ENCODE results near the gene DYSF.

The DYSF gene

DNA sequence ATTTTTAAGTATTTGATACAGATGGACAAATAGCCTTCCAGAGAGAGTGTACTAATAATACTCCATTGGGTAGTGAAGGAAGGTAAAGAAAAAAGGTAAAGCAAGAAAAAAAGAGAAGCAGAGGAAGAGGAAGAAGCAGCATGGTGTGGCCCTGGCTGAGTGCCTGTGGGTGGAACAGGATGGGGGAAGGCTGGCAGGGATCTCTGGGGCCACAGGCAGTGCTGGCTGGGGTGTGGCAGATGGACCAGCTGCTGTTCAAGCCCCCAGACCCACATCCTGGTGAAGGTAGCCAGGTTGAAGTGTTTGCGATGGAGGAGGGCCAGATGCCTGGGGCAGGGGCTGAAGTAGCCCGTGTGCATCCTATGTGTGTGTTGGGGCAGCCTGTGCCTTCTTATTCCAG lies 79.0 kb downstream of the DYSF start:
- H3K4me3 ChIP-seq (ENCODE audit: severe bottlenecking) = no peak overlapping the region
- no peaks in the 10 kb centered on the region for H3K9me3 ChIP-seq (ENCODE audit: severe bottlenecking)
- no peaks in the 10 kb centered on the region for H3K27me3 ChIP-seq (ENCODE audit: insufficient read depth, poor library complexity, severe bottlenecking)
- DNase-seq (ENCODE audit: low spot score) (no peak), ATAC-seq (ENCODE audit: low read depth) (no peak)
- TF ChIP-seq, protein P1, sequence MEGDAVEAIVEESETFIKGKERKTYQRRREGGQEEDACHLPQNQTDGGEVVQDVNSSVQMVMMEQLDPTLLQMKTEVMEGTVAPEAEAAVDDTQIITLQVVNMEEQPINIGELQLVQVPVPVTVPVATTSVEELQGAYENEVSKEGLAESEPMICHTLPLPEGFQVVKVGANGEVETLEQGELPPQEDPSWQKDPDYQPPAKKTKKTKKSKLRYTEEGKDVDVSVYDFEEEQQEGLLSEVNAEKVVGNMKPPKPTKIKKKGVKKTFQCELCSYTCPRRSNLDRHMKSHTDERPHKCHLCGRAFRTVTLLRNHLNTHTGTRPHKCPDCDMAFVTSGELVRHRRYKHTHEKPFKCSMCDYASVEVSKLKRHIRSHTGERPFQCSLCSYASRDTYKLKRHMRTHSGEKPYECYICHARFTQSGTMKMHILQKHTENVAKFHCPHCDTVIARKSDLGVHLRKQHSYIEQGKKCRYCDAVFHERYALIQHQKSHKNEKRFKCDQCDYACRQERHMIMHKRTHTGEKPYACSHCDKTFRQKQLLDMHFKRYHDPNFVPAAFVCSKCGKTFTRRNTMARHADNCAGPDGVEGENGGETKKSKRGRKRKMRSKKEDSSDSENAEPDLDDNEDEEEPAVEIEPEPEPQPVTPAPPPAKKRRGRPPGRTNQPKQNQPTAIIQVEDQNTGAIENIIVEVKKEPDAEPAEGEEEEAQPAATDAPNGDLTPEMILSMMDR (IDR thresholded peaks at IDR 0.05; ENCODE audit: poor library complexity, severe bottlenecking) = no peak
- no peak overlapping the region for H3K27ac ChIP-seq (ENCODE audit: poor library complexity, severe bottlenecking)
- no peaks in the 10 kb centered on the region for H3K36me3 ChIP-seq (ENCODE audit: low read depth)
- peaks cover 8% of the 10 kb centered on the region for H3K4me1 ChIP-seq (ENCODE audit: insufficient read depth, poor library complexity, severe bottlenecking)

GRCh38 chr2:71534201-71534600 lies 80.8 kb downstream of the DYSF start:
- TF ChIP-seq, protein P1 (IDR thresholded peaks at IDR 0.05; ENCODE audit: poor library complexity, severe bottlenecking) = no peak
- H3K4me1 ChIP-seq (ENCODE audit: insufficient read depth, poor library complexity, severe bottlenecking) = peaks cover 8% of the 10 kb centered on the region

DNA sequence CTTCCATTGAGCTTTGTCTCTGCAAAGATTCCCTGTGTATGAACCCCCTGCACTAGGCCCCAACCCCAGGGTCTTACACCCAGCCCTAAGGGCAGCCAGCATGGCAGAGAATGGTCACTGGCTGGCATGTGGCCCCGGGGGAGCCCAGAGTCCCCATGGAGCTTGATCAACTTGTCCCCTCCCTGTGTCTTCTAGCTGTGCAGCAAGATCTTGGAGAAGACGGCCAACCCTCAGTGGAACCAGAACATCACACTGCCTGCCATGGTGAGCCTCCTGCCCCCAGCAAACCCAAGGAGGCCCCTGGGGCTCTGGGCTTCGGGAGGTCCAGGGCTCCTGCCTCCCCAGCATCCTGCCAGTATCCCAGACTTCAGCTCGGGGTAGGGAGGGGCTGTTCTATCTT lies 81.5 kb downstream of the DYSF start:
- TF ChIP-seq, protein P1 (IDR thresholded peaks at IDR 0.05; ENCODE audit: poor library complexity, severe bottlenecking) = no peak
- no peaks in the 10 kb centered on the region for H3K9me3 ChIP-seq (ENCODE audit: severe bottlenecking)
- no peak overlapping the region for H3K4me3 ChIP-seq (ENCODE audit: severe bottlenecking)
- H3K27ac ChIP-seq (ENCODE audit: poor library complexity, severe bottlenecking) = no peak overlapping the region
- no peaks in the 10 kb centered on the region for H3K27me3 ChIP-seq (ENCODE audit: insufficient read depth, poor library complexity, severe bottlenecking)
- H3K4me1 ChIP-seq (ENCODE audit: insufficient read depth, poor library complexity, severe bottlenecking) = peaks cover 8% of the 10 kb centered on the region
- no peaks in the 10 kb centered on the region for H3K36me3 ChIP-seq (ENCODE audit: low read depth)
- DNase-seq (ENCODE audit: low spot score) (no peak), ATAC-seq (ENCODE audit: low read depth) (no peak)

More at GRCh38 chr2:71534201-71534600, 80.8 kb downstream of the DYSF start:
- no peak for ATAC-seq (ENCODE audit: low read depth)
- Histone ChIP-seq H3K4me3 (ENCODE audit: severe bottlenecking) (no peak overlapping the region), H3K36me3 (ENCODE audit: low read depth) (no peaks in the 10 kb centered on the region), H3K9me3 (ENCODE audit: severe bottlenecking) (no peaks in the 10 kb centered on the region), H3K27me3 (ENCODE audit: insufficient read depth, poor library complexity, severe bottlenecking) (no peaks in the 10 kb centered on the region), H3K27ac (ENCODE audit: poor library complexity, severe bottlenecking) (no peak overlapping the region)
- peak; percentile 19 for DNase-seq (ENCODE audit: low spot score)

DNA sequence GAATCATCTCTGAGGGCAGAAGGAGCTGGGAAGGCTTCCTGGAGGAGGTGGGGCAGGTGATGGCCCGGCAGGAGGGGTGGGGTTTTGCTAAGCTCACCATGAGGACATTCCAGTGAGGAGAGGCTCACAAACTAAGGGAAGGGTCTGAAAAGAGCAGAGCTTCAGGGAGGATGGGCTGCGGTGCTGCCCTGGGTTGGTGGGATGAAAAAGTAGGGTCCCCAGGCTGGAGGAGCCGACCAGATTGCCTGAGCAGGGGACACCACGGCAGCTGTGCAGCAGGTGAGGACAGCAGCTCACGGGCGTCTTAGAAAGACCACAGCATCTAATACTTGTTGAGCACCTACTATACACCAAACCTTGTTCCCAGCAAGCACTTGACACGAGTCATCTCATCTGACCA lies 82.2 kb downstream of the DYSF start:
- DNase-seq (ENCODE audit: low spot score) (no peak), ATAC-seq (ENCODE audit: low read depth) (no peak)
- Histone ChIP-seq H3K4me1 (ENCODE audit: insufficient read depth, poor library complexity, severe bottlenecking) (peaks cover 8% of the 10 kb centered on the region), H3K27ac (ENCODE audit: poor library complexity, severe bottlenecking) (no peak overlapping the region), H3K4me3 (ENCODE audit: severe bottlenecking) (no peak overlapping the region), H3K27me3 (ENCODE audit: insufficient read depth, poor library complexity, severe bottlenecking) (no peaks in the 10 kb centered on the region), H3K36me3 (ENCODE audit: low read depth) (no peaks in the 10 kb centered on the region), H3K9me3 (ENCODE audit: severe bottlenecking) (no peaks in the 10 kb centered on the region)
- TF ChIP-seq, protein P1 (IDR thresholded peaks at IDR 0.05; ENCODE audit: poor library complexity, severe bottlenecking) = no peak

GRCh38 chr2:71536226-71536671 lies 82.9 kb downstream of the DYSF start:
- Histone ChIP-seq H3K36me3 (ENCODE audit: low read depth) (no peaks in the 10 kb centered on the region), H3K27ac (ENCODE audit: poor library complexity, severe bottlenecking) (no peak overlapping the region), H3K9me3 (ENCODE audit: severe bottlenecking) (no peaks in the 10 kb centered on the region), H3K27me3 (ENCODE audit: insufficient read depth, poor library complexity, severe bottlenecking) (no peaks in the 10 kb centered on the region), H3K4me1 (ENCODE audit: insufficient read depth, poor library complexity, severe bottlenecking) (peaks cover 8% of the 10 kb centered on the region), H3K4me3 (ENCODE audit: severe bottlenecking) (no peak overlapping the region)
- TF ChIP-seq, protein P1 (IDR thresholded peaks at IDR 0.05; ENCODE audit: poor library complexity, severe bottlenecking) = no peak
- DNase-seq (ENCODE audit: low spot score) (peak; percentile 51), ATAC-seq (ENCODE audit: low read depth) (peak; percentile 58)

All from RWPE2 (cell line).